GM12873 (cell line): ENCODE data around the gene LHX3.

Experiments used
- TF ChIP-seq, protein P1 (sequence below): IDR thresholded peaks from 2 replicates; pipeline ENCODE4 v1.5.1; 2012; ENCODE audit warnings: low read depth, mild to moderate bottlenecking, moderate library complexity, low read length, control low read depth; ENCODE audit not compliant: insufficient read depth; ENCODE audit errors: missing control alignments

The LHX3 gene

GRCh38 chr9:136179101-136179616 is 25.8 kb downstream of the LHX3 start:
- TF ChIP-seq, protein P1, sequence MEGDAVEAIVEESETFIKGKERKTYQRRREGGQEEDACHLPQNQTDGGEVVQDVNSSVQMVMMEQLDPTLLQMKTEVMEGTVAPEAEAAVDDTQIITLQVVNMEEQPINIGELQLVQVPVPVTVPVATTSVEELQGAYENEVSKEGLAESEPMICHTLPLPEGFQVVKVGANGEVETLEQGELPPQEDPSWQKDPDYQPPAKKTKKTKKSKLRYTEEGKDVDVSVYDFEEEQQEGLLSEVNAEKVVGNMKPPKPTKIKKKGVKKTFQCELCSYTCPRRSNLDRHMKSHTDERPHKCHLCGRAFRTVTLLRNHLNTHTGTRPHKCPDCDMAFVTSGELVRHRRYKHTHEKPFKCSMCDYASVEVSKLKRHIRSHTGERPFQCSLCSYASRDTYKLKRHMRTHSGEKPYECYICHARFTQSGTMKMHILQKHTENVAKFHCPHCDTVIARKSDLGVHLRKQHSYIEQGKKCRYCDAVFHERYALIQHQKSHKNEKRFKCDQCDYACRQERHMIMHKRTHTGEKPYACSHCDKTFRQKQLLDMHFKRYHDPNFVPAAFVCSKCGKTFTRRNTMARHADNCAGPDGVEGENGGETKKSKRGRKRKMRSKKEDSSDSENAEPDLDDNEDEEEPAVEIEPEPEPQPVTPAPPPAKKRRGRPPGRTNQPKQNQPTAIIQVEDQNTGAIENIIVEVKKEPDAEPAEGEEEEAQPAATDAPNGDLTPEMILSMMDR, result no peak

DNA sequence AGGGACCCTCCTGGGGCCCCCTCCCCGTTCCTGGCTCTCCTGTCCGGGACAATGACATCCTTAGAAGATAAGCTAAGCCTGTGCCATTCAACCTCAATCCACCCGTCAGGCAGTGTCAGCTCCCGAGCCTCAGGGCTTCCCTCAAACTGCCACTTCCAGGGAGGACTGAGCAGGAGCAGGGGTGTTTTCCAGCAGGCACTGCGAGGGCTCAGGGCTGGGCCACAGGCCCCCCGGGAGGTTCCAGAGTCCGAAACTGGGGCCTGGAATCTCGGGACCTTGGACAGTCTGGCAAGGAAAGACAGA is 26.2 kb downstream of the LHX3 start:
- TF ChIP-seq, protein P1, result no peak

- TF ChIP-seq, protein P1, result no peak
These were observed 26.7 kb downstream of the LHX3 start for GRCh38 chr9:136178061-136178772.

- TF ChIP-seq, protein P1, result no peak
These were observed 27.7 kb downstream of the LHX3 start for GRCh38 chr9:136177224-136177623.

DNA sequence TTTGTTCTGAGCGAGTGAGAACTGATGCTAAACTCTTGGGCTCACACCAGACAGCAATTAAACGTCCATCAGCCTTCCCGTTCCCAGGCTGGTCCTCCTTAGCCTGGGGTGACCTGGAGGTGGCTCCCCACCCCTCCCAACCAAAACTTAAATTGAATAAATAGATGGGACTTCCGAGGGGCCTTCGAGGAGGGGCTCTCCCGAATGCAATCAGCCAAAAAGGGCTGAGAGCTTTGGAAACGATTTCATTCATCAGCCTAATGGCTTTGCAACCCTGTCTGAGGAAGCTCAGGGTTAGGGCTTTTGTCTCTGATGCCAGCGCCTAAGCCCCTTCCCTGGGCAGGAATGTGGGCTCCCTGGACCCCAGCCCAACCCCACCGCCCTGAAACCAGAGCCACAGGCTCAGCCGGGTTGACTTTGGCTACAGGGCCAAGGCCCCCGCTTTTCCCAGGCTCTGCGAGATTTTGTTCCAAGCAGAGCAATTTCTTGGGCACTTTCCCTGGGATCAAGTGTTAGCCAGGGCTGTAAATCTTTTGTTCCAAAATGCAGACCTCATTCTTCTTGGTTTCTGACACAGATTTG is 29.2 kb downstream of the LHX3 start:
- TF ChIP-seq, protein P1, result no peak

DNA sequence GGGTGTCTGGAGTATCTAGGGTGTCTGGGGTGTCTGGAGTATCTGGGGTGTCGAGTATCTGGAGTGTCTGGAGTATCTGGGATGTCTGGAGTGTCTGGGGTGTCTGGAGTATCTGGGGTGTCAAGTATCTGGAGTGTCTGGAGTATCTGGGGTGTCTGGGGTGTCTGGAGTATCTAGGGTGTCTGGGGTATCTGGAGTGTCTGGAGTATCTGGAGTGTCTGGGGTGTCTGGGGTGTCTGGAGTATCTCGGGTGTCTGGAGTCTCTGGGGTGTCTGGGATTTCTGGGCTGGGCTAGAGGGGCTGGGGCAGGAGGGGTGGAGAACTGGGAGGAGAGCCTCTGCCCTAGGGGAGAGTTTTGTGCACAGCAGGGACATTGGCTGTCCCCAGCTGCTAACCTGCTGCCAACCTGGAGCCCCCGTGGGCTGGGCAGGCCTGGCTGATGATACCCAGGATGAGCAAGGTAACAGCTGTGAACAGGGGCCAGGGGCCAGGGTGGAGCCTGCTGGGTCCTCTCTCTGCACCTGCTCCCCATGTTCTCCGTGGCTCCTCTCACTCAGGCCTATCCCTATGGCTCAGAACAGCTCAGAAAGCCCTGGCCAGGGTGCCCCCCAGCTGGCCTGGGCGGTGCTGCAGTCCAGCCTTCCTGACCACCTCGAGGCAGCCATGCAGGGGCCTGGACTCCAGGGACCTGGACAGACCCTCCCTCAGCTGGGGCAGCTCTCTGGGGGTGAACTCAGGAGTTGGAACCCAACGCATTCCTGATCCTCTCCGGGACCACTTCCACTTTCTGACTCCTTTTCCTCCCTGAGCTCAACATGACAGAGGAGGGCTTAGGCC is 29.9 kb downstream of the LHX3 start:
- TF ChIP-seq, protein P1, result no peak
